DOHH2 (cell line): ENCODE results near the gene CSMD2.

Experiments
- EZH2phosphoT487 ChIP-seq: fragments of 200-600 bp; sonication (generic); IDR thresholded peaks from 2 replicates; pipeline ENCODE4 v1.6.1; 2017; ENCODE audit warnings: borderline replicate concordance, mild to moderate bottlenecking, antibody characterized with exemption, low read length, moderate library complexity, mixed read lengths
- TF ChIP-seq, protein P1 (sequence below): fragments of 200-600 bp; sonication (generic); IDR thresholded peaks from one replicate; pipeline ENCODE4 v1.5.1; 2014; ENCODE audit warnings: antibody characterized with exemption, mild to moderate bottlenecking, low read depth, low read length; ENCODE audit not compliant: poor library complexity, severe bottlenecking

DNA sequence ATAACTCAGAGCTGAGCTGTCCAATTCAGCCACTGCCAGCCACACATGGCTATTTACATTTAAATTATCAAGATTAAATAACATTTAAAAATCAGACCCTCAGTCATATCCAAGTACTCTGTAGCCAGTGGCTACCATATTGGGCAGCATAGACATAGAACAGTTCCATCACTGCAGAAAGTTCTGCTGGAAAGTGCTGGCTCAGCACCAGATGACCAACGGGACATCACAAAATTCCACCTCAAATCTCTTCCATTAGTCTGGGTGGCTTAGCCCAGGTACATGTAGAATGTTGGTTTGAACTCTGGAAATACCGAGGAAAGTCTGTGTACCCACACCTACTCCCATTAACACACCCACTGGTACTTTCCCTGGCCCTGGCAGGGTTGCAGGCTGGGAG lies 563.3 kb downstream of the CSMD2 start:
- TF ChIP-seq, protein P1, sequence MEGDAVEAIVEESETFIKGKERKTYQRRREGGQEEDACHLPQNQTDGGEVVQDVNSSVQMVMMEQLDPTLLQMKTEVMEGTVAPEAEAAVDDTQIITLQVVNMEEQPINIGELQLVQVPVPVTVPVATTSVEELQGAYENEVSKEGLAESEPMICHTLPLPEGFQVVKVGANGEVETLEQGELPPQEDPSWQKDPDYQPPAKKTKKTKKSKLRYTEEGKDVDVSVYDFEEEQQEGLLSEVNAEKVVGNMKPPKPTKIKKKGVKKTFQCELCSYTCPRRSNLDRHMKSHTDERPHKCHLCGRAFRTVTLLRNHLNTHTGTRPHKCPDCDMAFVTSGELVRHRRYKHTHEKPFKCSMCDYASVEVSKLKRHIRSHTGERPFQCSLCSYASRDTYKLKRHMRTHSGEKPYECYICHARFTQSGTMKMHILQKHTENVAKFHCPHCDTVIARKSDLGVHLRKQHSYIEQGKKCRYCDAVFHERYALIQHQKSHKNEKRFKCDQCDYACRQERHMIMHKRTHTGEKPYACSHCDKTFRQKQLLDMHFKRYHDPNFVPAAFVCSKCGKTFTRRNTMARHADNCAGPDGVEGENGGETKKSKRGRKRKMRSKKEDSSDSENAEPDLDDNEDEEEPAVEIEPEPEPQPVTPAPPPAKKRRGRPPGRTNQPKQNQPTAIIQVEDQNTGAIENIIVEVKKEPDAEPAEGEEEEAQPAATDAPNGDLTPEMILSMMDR, result no peak
- no peak for TF ChIP-seq EZH2phosphoT487
